Activated CD4-positive, alpha-beta T cell treated with anti-CD3 and anti-CD28 coated beads for 36 hours (primary cell): ENCODE measurements around the gene NCOA7. TPM values are rescaled to one million over a fixed set of nuclear protein-coding genes. Genes with fewer than 3 reads are reported as not detected.
"Not testable (repeated sequence)": the region's sequence is repeated elsewhere in the genome, so short reads cannot be mapped to it uniquely, and the experiment has no call there.

Experiments
- ATAC-seq: fragments of 200-7000 bp; cut with Tn5 transposase; one replicate; pipeline ENCODE4 v1.10.0; 2021; ENCODE audit warnings: mild to moderate bottlenecking, moderate library complexity
- CTCF ChIA-PET: fragments of 350-600 bp; sonication (Branson Sonifier 250); formaldehyde crosslinking; loops from one replicate; lab custom pipeline; 2021; ENCODE audit warnings: antibody characterized with exemption; lab: Charles Lee
- POLR2A ChIA-PET: fragments of 350-600 bp; sonication (Branson Sonifier 250); formaldehyde crosslinking; loops from one replicate; lab custom pipeline; 2021; ENCODE audit warnings: antibody characterized with exemption, inconsistent platforms; lab: Charles Lee
- DNase-seq: peaks from one replicate; pipeline ENCODE4 v3.0.0-alpha.2; 2020
- H3K27ac Mint-ChIP-seq: one replicate; pipeline ENCODE4 v1.8.0; 2021; ENCODE audit warnings: mixed read lengths
- H3K27me3 Mint-ChIP-seq: one replicate; pipeline ENCODE4 v1.8.0; 2021; ENCODE audit warnings: mixed read lengths
- H3K36me3 Mint-ChIP-seq: one replicate; pipeline ENCODE4 v1.8.0; 2021; ENCODE audit warnings: low read depth, mixed read lengths
- H3K4me1 Mint-ChIP-seq: one replicate; pipeline ENCODE4 v1.8.0; 2021; ENCODE audit warnings: mixed read lengths
- H3K4me3 Mint-ChIP-seq: one replicate; pipeline ENCODE4 v1.8.0; 2021; ENCODE audit warnings: mild to moderate bottlenecking, moderate library complexity, mixed read lengths
- H3K9me3 Mint-ChIP-seq: one replicate; pipeline ENCODE4 v1.8.0; 2021; ENCODE audit warnings: low read depth, mixed read lengths
- intact Hi-C, 2 experiments: fragments of 100-400 bp; cut with DNase I in 1 of 2; cut with micrococcal nuclease in 1 of 2; formaldehyde crosslinking; loops; one replicate each; pipeline versions ENCODE4 v1.14.2 to v1.15.1; 2022 to 2024; cut with DNase I, micrococcal nuclease
- total RNA-seq, 2 experiments: library from RNA; stranded (reverse); gene quantifications; one replicate each; pipeline ENCODE4 v1.2.3, GENCODE V29; 2021

The NCOA7 gene
- total RNA-seq, 2 experiments from 2014 or later = 54.3 to 67.4 TPM

- Mint-ChIP-seq H3K36me3 (peaks cover 7% of the 10 kb centered on the region), H3K4me3 (no peak overlapping the region), H3K27me3 (no peaks in the 10 kb centered on the region), H3K9me3 (no peaks in the 10 kb centered on the region), H3K4me1 (peaks cover 40% of the 10 kb centered on the region), H3K27ac (no peak overlapping the region)
- intact Hi-C loops = no loop called here
- ChIA-PET CTCF (interaction anchor here (0.7 to 2.0 kb wide), 5 partner anchors 11 to 506 kb away, joined by 3 to 8 read pairs (median 5); partner anchors contain the start of gene NCOA7), POLR2A (interaction anchor here (0.6 kb wide), 1 partner anchor 136 kb away, joined by 3 read pairs; no protein-coding TSS in a partner anchor)
- no peak for ATAC-seq
- no peak for DNase-seq
Observed at GRCh38 chr6:125835221-125835744, 44.5 kb downstream of the NCOA7 start.

GRCh38 chr6:125836466-125836865 is 45.7 kb downstream of the NCOA7 start:
- Mint-ChIP-seq H3K27ac (no peak overlapping the region), H3K4me3 (no peak overlapping the region), H3K4me1 (peaks cover 34% of the 10 kb centered on the region), H3K36me3 (peaks cover 7% of the 10 kb centered on the region), H3K9me3 (no peaks in the 10 kb centered on the region), H3K27me3 (no peaks in the 10 kb centered on the region)
- intact Hi-C loops = no loop called here
- POLR2A ChIA-PET = no interaction called here
- CTCF ChIA-PET = no interaction called here
- ATAC-seq = no peak
- DNase-seq = no peak

- intact Hi-C loops = no loop called here
- CTCF ChIA-PET = interaction anchor here (0.5 to 1.3 kb wide), 2 partner anchors 15 to 687 kb away, joined by 3 read pairs; no protein-coding TSS in a partner anchor
- ATAC-seq (no peak), DNase-seq (no peak)
- Mint-ChIP-seq H3K36me3 (peaks cover 7% of the 10 kb centered on the region), H3K4me3 (no peak overlapping the region), H3K27me3 (no peaks in the 10 kb centered on the region), H3K27ac (no peak overlapping the region), H3K9me3 (no peaks in the 10 kb centered on the region), H3K4me1 (peaks cover 14% of the 10 kb centered on the region)
- POLR2A ChIA-PET = interaction anchor here (0.7 kb wide), 2 partner anchors 48 to 153 kb away, joined by 3 read pairs; no protein-coding TSS in a partner anchor
Observed at GRCh38 chr6:125839471-125839870, 48.7 kb downstream of the NCOA7 start.

GRCh38 chr6:125839879-125840278 is 49.1 kb downstream of the NCOA7 start:
- H3K27me3 Mint-ChIP-seq = no peaks in the 10 kb centered on the region
- no peaks in the 10 kb centered on the region for H3K9me3 Mint-ChIP-seq
- ATAC-seq (no peak), DNase-seq (no peak)
- ChIA-PET CTCF (interaction anchor here (0.5 to 1.3 kb wide), 2 partner anchors 16 to 686 kb away, joined by 3 read pairs; no protein-coding TSS in a partner anchor), POLR2A (interaction anchor here (0.7 kb wide), 1 partner anchor 48 kb away, joined by 3 read pairs; no protein-coding TSS in a partner anchor)
- H3K36me3 Mint-ChIP-seq = peaks cover 7% of the 10 kb centered on the region
- peaks cover 10% of the 10 kb centered on the region for H3K4me1 Mint-ChIP-seq
- H3K27ac Mint-ChIP-seq = no peak overlapping the region
- H3K4me3 Mint-ChIP-seq = no peak overlapping the region
- intact Hi-C loops = no loop called here

GRCh38 chr6:125841356-125842090 is 50.8 kb downstream of the NCOA7 start:
- POLR2A ChIA-PET = no interaction called here
- H3K4me3 Mint-ChIP-seq = no peak overlapping the region
- H3K36me3 Mint-ChIP-seq = peaks cover 8% of the 10 kb centered on the region
- no peak overlapping the region for H3K27ac Mint-ChIP-seq
- CTCF ChIA-PET = no interaction called here
- no peaks in the 10 kb centered on the region for H3K9me3 Mint-ChIP-seq
- peaks cover 7% of the 10 kb centered on the region for H3K4me1 Mint-ChIP-seq
- DNase-seq (no peak), ATAC-seq (no peak)
- intact Hi-C loops = no loop called here
- H3K27me3 Mint-ChIP-seq = no peaks in the 10 kb centered on the region

GRCh38 chr6:125842091-125842626 is 51.4 kb downstream of the NCOA7 start:
- DNase-seq (no peak), ATAC-seq (no peak)

GRCh38 chr6:125843593-125843992 is 52.8 kb downstream of the NCOA7 start:
- ChIA-PET CTCF (no interaction called here), POLR2A (no interaction called here)

More at GRCh38 chr6:125842091-125842626, 51.4 kb downstream of the NCOA7 start:
- POLR2A ChIA-PET = no interaction called here
- H3K9me3 Mint-ChIP-seq = no peaks in the 10 kb centered on the region
- intact Hi-C loops = no loop called here
- no peaks in the 10 kb centered on the region for H3K27me3 Mint-ChIP-seq
- no peak overlapping the region for H3K27ac Mint-ChIP-seq
- H3K36me3 Mint-ChIP-seq = peaks cover 10% of the 10 kb centered on the region
- CTCF ChIA-PET = no interaction called here
- H3K4me3 Mint-ChIP-seq = no peak overlapping the region
- H3K4me1 Mint-ChIP-seq = peaks cover 7% of the 10 kb centered on the region

GRCh38 chr6:125844989-125845388 is 54.2 kb downstream of the NCOA7 start:
- peaks cover 9% of the 10 kb centered on the region for H3K36me3 Mint-ChIP-seq
- H3K27ac Mint-ChIP-seq = no peak overlapping the region
- no peak overlapping the region for H3K4me3 Mint-ChIP-seq
- no peaks in the 10 kb centered on the region for H3K9me3 Mint-ChIP-seq
- DNase-seq (no peak), ATAC-seq (no peak)
- peaks cover 3% of the 10 kb centered on the region for H3K4me1 Mint-ChIP-seq
- ChIA-PET POLR2A (no interaction called here), CTCF (interaction anchor here (1.4 kb wide), 1 partner anchor 27 kb away, joined by 4 read pairs; no protein-coding TSS in a partner anchor)
- intact Hi-C loops = no loop called here
- H3K27me3 Mint-ChIP-seq = no peaks in the 10 kb centered on the region

More at GRCh38 chr6:125843593-125843992, 52.8 kb downstream of the NCOA7 start:
- Mint-ChIP-seq H3K4me1 (peaks cover 3% of the 10 kb centered on the region), H3K27ac (no peak overlapping the region), H3K4me3 (no peak overlapping the region), H3K36me3 (peaks cover 9% of the 10 kb centered on the region), H3K27me3 (no peaks in the 10 kb centered on the region), H3K9me3 (no peaks in the 10 kb centered on the region)
- intact Hi-C loops = no loop called here
- DNase-seq (no peak), ATAC-seq (no peak)

- ATAC-seq (no peak), DNase-seq (no peak)
- no peaks in the 10 kb centered on the region for H3K27me3 Mint-ChIP-seq
- H3K36me3 Mint-ChIP-seq = peaks cover 9% of the 10 kb centered on the region
- no peak overlapping the region for H3K4me3 Mint-ChIP-seq
- intact Hi-C loops = no loop called here
- no peak overlapping the region for H3K27ac Mint-ChIP-seq
- H3K4me1 Mint-ChIP-seq = peaks cover 3% of the 10 kb centered on the region
- POLR2A ChIA-PET = no interaction called here
- CTCF ChIA-PET = interaction anchor here (0.6 kb wide), 1 partner anchor 92 kb away, joined by 3 read pairs; no protein-coding TSS in a partner anchor
- H3K9me3 Mint-ChIP-seq = no peaks in the 10 kb centered on the region
Observed at GRCh38 chr6:125846292-125847024, 55.7 kb downstream of the NCOA7 start.

GRCh38 chr6:125848286-125848685 is 57.5 kb downstream of the NCOA7 start:
- DNase-seq, CTCF ChIA-PET, POLR2A ChIA-PET, H3K27me3 Mint-ChIP-seq, intact Hi-C loops, H3K9me3 Mint-ChIP-seq, H3K27ac Mint-ChIP-seq, H3K4me3 Mint-ChIP-seq, H3K4me1 Mint-ChIP-seq, ATAC-seq: not testable (repeated sequence)
- peaks cover 18% of the 10 kb centered on the region for H3K36me3 Mint-ChIP-seq

GRCh38 chr6:125850361-125850760 is 59.6 kb downstream of the NCOA7 start:
- CTCF ChIA-PET = interaction anchor here (0.7 kb wide), 1 partner anchor 60 kb away, joined by 3 read pairs; no protein-coding TSS in a partner anchor
- POLR2A ChIA-PET = no interaction called here
- peaks cover 9% of the 10 kb centered on the region for H3K4me1 Mint-ChIP-seq
- intact Hi-C loops = no loop called here
- DNase-seq (no peak), ATAC-seq (no peak)
- H3K27me3 Mint-ChIP-seq = no peaks in the 10 kb centered on the region
- H3K4me3 Mint-ChIP-seq = no peak overlapping the region
- peaks cover 9% of the 10 kb centered on the region for H3K9me3 Mint-ChIP-seq
- peaks cover 22% of the 10 kb centered on the region for H3K36me3 Mint-ChIP-seq
- H3K27ac Mint-ChIP-seq = no peak overlapping the region
